Camera-type eye (tissue), 1 donor: ENCODE measurements around the gene NUDT16L1. TPM values are rescaled to one million over a fixed set of nuclear protein-coding genes. Genes with fewer than 3 reads are reported as not detected.

ENCODE experiments used
- total RNA-seq: library from RNA; depleted of rRNA; stranded (reverse); fragments of >200 nt; gene quantifications from one replicate; pipeline ENCODE4 v1.2.3, GENCODE V29; 2014

NUDT16L1 gene
- total RNA-seq = 39.9 TPM

GRCh38 chr16:4693296-4693955 lies at the start of gene NUDT16L1:
NUDT16L1 (plus strand) TSS chr16:4693562; CDS start chr16:4693727, 165 bp downstream.

GRCh38 chr16:4734063-4734729 lies 40.8 kb downstream of the NUDT16L1 start, which contains the start of the genes ANKS3 and DNAAF8:
ANKS3 (minus strand) TSS chr16:4734271; CDS start chr16:4730149, 4,122 bp downstream.
DNAAF8 (plus strand) TSS chr16:4734537; CDS start chr16:4736515, 1,978 bp downstream.

Other genes starting within 250 kb of the NUDT16L1 start
- gene NMRAL1, start 218.9 kb upstream of the NUDT16L1 start, total RNA-seq = 22.0 TPM
- gene HMOX2, start 217.2 kb upstream of the NUDT16L1 start, total RNA-seq = 39.0 TPM
- 22.1 TPM for gene CDIP1, start 154.8 kb upstream of the NUDT16L1 start, total RNA-seq
- 0.38 TPM for gene C16orf96, start 137.2 kb upstream of the NUDT16L1 start, total RNA-seq
- 6.1 TPM for gene UBALD1, start 78.7 kb upstream of the NUDT16L1 start, total RNA-seq
- 62.8 TPM for gene MGRN1, start 68.7 kb upstream of the NUDT16L1 start, total RNA-seq
- 40.5 TPM for gene ANKS3, start 40.7 kb downstream of the NUDT16L1 start, total RNA-seq
- gene DNAAF8, start 41.0 kb downstream of the NUDT16L1 start, total RNA-seq = 0.71 TPM
- 26.8 TPM for gene ZNF500, start 73.6 kb downstream of the NUDT16L1 start, total RNA-seq
- not detected for gene SEPTIN12, start 94.8 kb downstream of the NUDT16L1 start, total RNA-seq
- gene SMIM22, start 101.8 kb downstream of the NUDT16L1 start, total RNA-seq = not detected
- 52.9 TPM for gene ROGDI, start 109.1 kb downstream of the NUDT16L1 start, total RNA-seq
- 90.4 TPM for gene GLYR1, start 153.7 kb downstream of the NUDT16L1 start, total RNA-seq
- gene UBN1, start 153.9 kb downstream of the NUDT16L1 start, total RNA-seq = 35.6 TPM
- 37.7 TPM for gene PPL, start 243.6 kb downstream of the NUDT16L1 start, total RNA-seq